HL-60/S4 treated with phorbol 12-myristate 13-acetate at 8.2 ng/mL for 4 days and 3 days (cell line): ENCODE results near the gene MED27.
"Not testable (repeated sequence)": the region's sequence is repeated elsewhere in the genome, so short reads cannot be mapped to it uniquely, and the experiment has no call there.

ENCODE experiments used
- in situ Hi-C: fragments of 300-500 bp; cut with MboI; formaldehyde crosslinking; loops from 2 replicates; pipeline ENCODE4 v1.15.0; 2022; ENCODE audit warnings: low sequenced_read_pairs

The MED27 gene

DNA sequence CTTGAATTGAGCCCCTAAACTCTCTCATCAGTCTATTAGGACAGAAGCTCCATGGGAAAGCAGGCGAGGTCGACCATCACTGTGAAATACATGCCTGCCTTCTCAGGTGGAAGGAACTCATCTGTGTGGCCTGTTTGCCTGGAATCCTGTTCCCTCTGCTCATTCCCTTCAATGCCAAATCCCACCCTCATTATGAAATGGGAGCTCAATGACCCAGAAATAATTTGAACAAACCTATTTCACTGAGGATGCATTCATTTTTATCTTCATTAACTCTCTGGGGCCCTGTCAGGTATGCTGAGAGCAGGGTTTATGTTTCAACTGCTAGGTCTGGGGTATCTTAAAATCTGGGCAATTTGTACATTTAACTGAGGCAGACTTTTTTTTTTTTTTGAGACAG, 142.2 kb downstream of the MED27 start:
- in situ Hi-C loops, result no loop called here

DNA sequence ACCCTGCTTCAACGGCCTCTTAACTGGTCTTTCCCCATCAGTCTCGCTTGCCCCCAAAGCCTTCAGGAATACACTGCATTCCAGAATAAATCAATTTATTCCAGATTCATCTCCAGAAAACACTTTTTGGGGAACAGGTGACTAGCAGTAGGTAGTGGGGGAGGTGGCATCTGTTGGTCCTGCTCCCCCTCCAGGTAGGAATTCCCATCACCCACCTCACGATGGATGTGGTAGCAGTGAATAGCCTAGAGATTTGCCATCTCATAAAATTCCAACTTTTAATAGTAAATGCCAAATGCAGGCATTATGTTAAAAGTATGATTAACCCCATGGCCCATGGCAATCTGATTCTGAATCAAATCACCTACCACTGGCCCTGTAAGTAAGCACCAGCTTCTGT, 142.7 kb downstream of the MED27 start:
- in situ Hi-C loops, result no loop called here

DNA sequence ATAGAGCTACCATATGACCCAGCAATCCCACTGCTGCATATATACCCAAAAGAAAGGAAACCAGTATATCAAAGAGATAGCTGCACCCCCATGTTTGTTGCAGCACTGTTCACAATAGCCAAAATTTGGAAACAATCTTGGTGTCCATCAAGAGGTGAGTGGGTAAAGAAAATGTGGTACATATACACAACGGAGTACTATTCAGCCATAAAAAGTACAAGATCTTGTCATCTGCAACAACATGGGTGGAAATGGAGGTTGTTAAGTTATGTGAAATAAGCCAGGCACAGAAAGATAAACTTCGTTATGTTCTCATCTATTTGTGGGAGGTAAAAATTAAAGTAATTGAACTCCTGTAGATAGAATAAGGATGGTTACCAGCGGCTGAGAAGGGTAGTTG, 145.0 kb downstream of the MED27 start:
- in situ Hi-C loops, result no loop called here

DNA sequence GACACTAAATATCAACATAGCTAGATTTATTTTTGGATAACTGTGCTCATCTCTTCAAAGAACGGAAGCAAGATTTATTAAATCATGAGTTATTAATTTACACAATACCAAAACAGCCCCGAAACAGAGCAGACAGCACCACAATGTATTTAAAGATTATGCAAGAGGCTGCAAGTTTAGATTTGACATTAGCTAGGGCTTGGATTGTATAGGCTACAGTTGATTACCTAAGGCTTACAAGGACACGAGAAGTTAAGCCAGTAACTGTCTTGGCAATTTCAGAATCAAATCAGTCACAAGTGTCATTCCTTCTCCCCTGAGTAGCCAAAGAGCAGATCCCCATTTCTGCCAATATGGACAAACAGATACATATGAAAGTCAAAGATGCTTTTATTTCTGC, 152.6 kb downstream of the MED27 start:
- in situ Hi-C loops, result no loop called here

DNA sequence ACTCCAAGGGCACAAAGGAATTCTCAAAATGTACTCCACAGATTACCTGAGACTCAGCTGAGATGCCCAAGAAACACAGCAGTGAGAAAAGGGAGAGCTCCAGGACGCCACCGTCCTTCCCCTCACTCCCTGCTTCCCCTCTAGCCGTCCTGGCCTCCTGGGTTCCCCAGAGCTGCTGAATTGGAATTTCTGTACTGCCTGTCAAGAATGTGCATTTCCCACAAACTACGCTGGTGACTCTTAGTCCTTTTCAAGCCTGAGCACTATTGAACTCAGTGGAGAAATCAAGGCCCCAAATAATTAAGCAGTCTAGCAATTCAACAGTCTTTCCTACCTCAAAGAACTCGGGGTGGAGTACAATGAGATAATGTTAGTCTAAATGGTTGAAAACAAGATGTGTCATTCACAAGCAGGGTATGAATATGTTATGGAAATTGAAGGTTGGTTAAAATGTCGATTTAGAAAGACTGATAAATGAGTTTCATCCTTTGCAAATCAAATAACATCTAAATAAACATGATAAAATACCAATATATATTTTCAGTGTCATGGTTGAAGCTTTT, 153.2 kb downstream of the MED27 start:
- in situ Hi-C loops, result no loop called here

DNA sequence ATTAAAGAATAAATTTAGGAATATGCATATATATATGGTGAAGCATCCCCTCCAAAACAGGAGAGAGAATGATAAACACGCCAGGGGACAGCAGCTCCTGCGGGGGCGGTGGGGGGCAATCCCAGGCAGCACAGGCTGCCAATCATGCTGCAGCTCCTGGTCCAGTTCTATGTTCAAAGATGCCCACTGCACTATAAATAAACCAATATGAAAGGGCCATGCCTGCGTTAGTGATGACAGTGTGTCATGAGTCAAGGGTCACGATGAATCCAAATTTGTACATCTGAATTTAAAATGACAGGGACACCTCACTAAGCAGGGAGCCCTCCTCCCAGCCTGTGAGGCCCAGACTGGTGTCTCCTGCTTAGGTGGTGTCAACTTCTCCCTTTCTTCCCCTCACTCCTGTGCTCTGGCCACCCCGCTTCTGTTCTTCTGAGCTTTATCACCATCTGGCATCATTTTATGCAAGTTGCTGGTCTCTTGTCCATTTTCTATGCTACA, 153.9 kb downstream of the MED27 start:
- in situ Hi-C loops, result no loop called here

DNA sequence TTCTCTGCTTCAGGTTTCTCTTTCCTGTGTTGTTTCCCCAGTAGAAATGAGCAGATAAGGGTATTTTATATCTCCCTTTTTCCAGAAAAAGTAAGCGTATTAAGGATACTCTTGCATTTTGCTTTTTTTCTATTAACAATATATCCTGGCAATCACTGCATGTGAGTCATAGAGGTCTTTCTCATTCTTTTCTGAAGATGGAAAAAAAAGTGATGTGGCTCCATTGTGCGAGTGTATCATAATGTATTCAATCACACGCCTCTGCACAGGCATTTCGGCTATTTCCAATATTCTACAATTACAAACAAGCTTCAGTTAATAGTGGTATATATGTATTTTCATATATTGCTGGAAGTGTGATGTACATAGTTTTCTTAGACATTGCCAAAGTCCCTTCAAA, 155.9 kb downstream of the MED27 start:
- in situ Hi-C loops, result no loop called here

DNA sequence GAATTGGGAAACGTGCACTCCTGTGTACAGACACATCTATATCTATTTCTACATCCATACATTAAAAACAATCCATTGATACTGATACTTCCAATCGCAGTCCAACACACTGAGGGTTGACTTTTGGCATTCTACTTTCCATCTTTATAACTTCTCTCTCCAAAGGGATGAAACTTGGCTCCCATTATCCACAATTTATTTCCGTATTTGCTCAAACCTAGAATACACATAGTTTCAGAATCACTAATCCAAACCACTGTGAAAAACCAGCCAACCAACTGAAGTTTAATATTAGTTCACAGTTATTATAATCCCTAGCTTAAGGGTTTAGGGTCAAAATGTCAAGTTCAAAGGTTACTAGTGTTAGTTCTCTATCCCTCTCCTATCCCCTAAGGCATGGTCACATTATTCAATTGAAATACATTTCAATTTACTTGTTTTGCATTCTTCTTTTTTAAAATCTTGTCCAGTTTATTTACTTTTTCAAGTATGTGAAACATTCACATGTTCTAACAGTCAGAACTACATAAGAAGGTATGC, 156.5 kb downstream of the MED27 start:
- in situ Hi-C loops, result no loop called here

DNA sequence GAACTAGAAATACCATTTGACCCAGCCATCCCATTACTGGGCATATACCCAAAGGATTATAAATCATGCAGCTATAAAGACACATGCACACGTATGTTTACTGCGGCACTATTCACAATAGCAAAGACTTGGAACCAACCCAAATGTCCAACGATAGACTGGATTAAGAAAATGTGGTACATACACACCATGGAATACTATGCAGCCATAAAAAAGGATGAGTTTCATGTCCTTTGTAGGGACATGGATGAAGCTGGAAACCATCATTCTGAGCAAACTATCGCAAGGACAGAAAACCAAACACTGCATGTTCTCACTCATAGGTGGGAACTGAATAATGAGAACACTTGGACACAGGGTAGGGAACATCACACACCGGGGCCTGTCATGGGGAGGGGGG, 158.0 kb downstream of the MED27 start:
- in situ Hi-C loops, result not testable (repeated sequence)

DNA sequence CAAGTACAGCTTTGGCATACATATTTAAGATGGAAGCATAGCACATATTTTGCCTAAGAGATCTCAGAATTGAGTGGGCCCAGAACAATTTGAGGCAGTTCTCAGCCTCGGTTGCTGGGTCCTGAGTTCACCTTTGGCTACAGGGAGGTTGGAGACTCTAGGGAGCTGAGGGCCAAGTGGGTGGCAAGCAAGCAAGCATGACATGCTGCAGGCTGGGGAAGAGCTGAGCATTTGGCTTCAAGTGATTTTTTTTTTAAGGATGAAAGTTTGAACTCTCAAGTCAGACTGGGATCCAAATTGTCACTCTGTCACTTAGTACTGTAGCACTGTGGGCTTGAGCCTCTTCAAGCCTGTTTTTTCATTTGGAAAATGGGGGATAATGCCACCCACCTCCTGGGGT, 160.5 kb downstream of the MED27 start:
- in situ Hi-C loops, result no loop called here

DNA sequence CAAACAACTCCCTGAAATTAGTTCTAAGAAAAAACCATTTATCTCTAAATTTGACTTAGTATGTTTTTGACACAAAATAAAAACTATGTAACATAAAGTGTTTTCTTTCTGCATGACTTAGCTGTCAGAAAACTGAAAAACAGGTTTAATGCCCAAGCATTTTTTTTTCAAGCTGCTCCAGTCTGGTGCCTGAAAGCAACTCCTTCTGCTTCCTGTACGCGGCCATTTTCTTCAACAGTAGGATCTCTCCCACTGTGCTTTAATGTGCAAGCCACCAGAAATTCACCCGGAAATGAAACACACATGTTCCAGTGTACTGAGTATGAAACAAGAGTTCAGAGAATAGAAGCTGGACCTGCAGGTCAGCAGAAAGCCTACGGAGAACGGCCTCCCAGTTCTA, 161.2 kb downstream of the MED27 start:
- in situ Hi-C loops, result no loop called here

DNA sequence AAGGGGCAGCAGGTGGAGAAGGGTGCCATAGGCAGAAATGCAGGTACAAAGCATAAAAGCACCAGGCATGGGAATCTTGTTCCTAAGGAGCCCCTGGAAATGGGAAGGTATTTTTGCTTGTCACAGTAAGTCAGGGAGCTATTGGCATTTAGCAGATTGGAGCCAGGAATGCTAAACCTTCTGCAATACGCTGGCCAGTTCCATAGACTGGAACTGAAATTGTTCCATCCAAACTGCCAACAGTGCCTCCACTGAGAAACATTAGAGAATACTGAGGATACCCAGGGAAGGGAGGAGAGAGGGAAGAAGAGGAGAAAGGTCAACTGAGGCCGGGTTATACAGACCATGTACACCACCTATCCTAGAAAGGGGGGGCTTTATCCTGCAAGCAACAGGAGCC, 162.7 kb downstream of the MED27 start:
- in situ Hi-C loops, result no loop called here

DNA sequence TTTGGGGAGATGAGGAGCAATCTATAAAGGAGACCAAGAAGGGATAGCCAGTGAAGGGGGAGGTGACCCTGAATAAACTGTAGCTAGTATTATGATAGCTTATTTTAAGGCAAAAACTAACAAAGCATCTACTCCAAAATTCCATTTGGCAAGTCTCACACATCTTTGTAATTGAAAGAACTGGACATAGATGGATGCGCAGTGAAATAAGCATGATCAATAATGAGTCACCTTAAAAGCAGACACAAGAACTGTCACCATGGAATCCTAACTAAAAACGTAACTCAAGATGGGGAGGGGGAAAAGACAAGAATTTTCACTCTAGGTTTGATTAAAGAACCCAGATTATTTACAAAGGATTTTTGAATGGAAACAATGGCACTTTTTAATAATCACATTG, 164.5 kb downstream of the MED27 start:
- in situ Hi-C loops, result no loop called here

DNA sequence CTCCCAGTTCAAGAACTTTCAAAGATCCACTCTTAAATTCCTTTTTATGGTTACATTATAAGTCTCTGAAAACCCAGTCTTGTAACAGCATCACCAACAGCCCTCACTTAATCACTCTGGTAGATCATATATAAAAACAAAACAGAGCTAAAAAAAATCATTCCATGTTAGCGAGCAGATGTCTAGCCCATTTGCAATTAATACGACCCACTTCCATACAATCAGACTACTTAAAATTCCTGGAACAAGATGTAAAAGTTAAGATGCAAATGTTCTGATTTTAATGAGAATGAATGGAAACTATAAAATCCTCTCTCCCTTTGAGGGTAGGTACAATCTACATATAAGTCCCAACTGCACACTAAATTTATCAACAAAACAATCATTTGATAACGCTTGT, 167.0 kb downstream of the MED27 start:
- in situ Hi-C loops, result no loop called here

DNA sequence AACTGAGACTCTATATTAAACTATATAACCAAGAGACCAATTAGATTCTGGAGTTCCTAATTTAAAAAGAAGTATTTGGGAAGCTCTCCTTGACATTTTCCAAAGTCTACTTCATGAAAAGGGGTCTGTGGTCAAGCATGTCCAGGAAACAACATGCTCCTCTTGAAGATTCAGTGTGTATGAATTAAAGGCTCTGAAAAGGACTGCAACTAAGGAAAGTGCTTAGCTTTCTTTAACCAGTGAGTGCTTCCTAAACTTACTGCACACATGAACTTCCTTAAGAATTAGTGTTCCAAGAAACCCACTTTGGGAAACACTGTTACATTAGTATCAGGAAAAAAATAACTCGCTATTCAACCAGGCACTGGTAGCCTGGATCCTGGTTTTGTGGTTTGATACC, 167.6 kb downstream of the MED27 start:
- in situ Hi-C loops, result no loop called here

DNA sequence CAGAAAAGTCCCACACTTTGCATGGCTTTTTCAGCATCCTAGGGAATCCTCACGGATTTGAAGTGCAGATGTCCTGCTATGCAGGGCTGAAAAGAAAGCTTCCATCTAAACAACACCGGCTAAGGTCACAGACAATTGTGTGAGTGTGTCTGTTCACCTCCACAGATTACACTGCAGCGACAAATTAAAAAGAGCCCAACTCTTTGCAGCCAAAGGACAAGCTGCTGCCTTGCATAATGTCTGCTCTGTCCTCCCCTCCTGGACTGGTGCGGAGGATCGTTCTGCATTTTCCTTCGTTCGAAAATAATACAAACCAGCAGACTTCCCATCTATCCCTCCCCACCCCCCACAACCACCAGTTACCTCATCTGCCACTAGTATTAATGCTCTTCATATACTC, 169.1 kb downstream of the MED27 start:
- in situ Hi-C loops, result no loop called here

DNA sequence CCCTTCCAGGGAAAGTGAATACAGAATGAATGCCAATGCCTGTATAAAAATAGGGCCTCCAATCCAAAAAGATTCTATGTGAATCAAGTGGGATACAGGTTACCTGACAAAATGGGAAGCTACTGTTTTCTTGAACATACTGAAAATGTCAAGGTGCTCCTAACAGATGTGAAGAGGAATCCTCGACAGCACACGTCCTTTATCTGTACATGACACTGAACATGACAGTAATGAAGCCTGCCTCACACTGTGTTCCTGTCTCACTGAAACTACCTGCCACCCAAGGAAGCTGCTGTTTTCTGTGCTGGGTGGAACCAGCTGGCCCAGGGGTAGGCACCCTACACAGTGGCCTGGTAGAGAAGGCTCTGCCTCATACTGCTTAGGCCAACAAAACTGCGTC, 174.5 kb downstream of the MED27 start:
- in situ Hi-C loops, result no loop called here

DNA sequence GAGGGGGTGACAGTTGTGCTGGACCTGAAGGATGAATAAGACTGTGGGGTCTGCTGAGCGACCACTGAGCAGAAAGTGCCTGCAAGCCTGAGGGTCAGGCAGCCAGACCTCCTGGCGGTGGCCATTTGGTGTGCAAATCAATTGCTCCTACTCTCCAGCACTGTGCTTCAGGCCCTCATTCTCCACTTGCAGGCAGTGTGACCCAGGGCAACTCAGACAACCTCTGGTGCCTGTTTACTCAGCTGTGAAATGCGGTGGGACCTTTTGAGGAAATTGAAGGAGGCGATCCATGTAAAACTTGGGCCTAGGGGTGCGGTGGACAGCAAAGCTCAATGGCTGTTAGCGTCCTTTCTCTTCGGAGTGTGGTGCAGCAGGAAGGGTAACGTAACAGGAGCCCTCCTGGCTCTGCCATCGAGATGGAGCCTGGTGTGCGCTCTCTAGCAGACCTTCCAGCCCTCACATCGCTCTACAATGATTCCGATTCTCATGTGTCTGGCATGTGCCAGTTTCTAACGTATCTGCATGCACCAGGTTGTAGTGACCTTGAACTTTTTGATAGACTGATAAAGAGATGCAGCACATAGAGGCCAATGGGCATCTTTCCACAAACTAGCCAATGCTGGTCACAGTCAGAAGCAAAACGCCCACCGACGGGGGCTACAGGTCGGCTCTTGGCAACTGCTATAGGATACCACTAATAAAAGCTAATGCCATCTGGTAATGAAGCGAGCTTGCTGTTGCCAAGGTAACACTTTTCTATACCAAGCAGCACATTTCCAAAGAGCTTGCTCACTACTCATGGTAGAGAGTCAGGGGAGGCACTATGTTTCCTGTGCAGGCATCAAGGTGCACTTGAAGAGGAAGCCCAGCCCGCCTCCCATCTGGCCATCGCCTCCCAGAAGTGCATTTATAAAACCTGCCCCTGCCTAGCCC, 180.1 kb downstream of the MED27 start:
- in situ Hi-C loops, result no loop called here

DNA sequence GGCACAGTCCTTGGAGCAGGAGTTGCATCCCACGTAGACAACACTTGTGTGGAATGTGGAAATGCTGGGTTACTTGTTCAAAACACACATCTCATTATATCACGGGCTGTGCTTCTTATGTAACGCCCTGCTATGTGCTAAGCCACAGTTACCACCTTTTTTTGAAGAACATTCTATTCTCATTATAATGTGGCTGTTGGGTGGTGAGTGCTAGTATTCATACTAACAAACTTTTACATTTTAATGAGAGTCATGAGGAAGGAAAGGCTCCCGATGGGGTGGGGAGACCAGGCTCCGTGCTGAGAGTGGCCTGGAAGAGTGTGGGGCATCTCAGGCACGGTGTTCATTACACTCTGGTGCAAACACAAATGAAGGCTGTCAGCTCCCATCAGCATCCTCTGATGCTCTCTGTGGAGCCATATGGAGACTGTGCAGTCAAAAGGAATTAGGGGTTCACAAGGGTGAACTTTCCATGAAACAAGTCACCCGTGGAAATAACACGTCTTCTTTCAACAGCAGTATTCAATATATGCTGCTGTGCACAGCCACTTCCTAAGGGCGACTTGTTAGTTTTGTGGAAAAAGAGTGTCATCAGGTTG, 186.7 kb downstream of the MED27 start:
- in situ Hi-C loops, result no loop called here

DNA sequence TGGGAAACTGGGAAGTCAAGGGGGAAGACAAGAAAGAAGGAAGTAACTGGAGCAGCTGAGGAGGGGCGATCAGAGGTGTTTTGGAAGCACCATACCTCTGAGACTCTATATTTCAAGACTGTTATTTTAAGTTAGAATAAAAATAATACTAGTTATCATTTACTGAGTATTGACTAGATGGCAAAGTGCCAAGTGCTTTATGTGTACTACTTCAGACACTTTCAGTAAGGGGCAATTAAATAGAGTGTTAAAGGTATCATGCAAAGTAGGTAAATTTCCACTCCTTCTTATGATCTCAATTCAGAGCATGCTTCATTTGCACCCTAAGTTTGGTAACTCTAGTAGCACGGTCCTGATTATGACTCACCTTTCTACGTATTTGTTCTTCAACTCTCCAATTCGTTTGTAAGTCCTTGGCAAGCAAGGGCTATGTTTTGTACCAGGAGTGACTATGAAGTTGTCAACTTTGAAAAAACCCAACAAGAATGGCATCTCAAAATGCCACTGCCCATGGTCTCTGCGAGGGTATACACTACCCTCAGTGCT, 187.4 kb downstream of the MED27 start:
- in situ Hi-C loops, result no loop called here

DNA sequence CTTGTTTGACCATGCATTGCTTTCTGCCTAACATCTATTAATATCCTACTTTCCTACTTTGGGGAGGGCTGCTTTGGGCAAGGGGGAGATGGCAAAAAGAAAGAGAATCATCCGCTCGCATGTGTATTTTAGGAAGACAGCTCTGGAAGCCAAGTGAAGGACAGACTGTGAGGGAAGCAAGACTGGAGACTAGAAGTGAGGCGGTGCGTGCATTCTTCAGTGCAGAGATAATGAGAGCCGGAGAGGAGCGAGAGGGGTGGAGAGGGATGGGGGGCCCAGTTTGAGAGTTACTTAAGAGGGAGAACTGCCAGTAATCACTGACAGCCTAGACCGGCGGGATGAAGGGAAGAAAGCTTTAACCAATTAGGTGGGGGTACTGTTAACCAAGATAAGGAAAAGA, 188.1 kb downstream of the MED27 start:
- in situ Hi-C loops, result no loop called here
